GM18526 (cell line): ENCODE measurements around the gene BCAP31.

ENCODE experiments used
- POLR2A ChIP-seq: IDR thresholded peaks from 3 replicates; pipeline ENCODE4 v1.6.1; 2011; ENCODE audit not compliant: insufficient read length; ENCODE audit errors: extremely low read depth

BCAP31 gene

DNA sequence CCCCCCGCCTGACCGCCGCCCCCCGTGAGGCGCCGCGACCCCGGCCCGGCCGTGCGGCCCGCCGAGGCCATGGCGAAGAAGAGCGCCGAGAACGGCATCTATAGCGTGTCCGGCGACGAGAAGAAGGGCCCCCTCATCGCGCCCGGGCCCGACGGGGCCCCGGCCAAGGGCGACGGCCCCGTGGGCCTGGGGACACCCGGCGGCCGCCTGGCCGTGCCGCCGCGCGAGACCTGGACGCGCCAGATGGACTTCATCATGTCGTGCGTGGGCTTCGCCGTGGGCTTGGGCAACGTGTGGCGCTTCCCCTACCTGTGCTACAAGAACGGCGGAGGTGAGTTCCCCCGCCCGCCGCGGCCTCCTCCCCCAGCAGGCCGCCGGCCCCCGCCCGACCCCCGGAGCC is 35.7 kb downstream of the BCAP31 start:
- TF ChIP-seq POLR2A: no peak

DNA sequence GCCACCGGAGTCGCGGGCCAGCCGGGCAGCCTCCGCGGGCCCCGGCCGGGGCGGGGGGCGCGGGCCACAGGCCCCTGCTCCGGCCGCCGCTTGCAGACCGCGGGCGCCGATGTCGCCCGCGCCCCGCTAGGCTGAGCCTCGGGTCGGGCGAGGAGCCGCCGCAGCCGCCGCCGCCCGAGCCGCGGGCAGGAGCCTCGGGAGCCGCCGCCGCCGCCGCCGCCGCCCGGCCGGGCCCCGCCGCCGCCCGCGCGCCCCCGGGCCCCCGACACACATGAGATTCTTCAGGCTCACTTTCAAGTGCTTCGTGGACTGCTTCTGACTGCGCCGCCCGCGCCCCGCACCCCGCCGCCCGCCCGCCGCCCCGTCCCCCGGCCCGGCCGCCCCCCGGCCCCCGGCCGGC is 36.1 kb downstream of the BCAP31 start:
- no peak for TF ChIP-seq POLR2A

DNA sequence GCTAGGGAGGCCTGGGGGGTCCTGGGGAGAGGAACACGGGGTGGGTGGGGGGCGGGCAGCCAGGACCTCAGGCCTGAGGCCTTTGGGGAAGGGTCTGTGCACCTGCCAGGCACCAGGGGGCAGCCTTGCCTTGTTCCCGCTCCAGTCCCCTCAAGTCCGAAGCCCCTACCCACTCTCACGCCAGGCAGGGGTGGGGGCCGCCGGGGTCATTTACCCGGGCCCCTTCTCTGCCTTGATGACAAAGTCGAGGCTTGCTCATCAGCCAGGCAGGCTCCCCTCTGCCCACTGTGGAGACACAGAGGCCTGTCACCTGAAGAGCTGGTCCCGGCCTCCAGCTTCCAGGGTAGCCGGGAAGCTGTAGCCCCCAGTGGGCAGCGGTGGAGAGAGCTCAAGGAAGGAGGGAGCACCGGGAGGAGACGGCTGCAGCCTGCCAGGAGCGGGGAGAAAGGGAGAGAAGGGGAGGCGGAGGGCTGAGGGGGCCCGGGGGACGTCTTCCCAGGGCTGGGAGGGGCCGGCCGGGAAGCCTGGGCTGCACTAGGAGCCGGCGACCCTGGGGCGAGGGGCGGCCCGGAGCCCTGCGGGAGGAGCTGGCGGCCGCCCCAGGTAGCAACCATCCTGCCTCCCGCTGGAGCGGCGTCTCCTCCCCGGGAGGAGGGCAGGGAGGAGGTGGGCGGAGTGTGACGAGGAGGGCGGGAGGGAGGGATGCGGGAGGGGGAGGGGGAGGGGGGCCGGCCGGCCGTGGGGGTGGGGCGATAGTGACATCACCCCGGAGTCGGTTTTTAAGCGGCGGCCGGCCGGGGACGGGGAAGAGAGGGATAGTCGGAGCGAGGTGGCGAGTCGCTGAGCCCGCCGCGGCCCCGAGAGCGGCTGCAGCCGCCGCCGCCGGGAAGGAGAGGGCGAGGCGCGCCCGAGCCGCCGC is 36.8 kb downstream of the BCAP31 start, which contains the start of gene SLC6A8:
TSS of gene SLC6A8 (plus strand) at position 806 of the 919 bp plus-strand sequence. CDS start 649 bp downstream, outside the sequence.
- no peak for TF ChIP-seq POLR2A

DNA sequence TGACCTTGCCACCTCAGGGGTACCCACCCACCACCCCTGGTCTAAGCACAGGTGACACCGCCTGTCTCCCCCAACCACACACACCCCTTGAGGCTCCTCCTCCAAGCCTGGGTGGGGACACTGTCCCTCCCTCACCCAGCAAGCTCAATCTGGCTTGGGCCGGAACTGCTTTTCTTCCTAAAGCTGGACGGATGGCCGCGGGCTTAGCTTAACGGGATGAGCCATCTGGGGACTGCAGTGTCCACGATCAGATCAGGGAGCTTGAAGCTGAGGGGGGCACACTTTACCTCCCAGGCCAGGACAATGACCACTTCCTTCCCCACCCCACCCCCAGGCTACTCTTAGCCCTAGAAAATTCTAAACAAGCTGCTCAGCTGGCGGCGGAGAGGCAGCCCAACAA is 37.5 kb downstream of the BCAP31 start:
- TF ChIP-seq POLR2A: no peak

DNA sequence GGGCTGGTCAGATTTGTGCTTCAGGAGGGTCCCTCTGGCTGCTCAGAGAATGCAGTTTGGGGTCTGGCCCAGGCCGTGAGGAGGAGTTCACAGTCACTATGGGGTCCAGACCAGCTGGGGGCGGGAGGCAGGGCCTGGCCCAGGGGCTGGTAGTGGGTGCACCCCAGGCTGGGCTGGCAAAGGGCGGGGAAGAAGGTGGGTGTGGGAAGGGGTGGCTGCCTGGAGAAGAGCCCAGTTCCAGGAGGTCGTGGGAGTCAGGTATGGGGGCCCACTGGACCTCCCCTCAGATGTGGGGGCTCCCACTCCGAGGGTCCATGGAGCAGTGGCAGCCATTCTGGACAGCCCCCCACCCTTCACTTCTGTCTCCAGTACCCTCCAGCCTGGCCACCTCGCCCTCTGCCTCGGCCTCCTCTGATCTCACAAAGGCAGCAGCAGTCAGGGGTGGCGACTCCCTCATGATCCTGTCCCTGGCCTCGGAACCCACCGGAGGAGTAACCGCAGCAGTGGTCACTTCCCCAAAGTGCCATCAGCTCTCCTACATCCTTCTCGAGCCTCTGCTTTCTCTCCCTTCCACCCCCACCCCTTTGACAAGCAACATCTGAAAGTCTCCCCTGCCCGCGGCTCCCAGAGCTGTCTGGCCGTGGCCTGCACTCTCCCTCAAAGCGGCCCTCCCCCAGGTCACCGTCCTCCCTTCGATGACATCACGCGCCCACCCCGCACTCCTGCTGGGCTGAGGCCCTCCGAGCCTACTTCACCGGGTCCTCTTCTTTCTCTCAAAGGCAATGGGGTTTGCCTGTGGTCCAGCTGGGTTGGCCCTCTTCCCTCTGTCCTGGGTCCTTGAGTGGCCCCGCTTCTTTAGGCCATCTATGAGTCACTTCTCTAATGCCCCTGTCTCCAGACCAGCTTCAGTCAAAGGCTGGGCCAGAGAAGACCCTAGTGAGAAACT is 38.2 kb downstream of the BCAP31 start:
- TF ChIP-seq POLR2A: no peak

DNA sequence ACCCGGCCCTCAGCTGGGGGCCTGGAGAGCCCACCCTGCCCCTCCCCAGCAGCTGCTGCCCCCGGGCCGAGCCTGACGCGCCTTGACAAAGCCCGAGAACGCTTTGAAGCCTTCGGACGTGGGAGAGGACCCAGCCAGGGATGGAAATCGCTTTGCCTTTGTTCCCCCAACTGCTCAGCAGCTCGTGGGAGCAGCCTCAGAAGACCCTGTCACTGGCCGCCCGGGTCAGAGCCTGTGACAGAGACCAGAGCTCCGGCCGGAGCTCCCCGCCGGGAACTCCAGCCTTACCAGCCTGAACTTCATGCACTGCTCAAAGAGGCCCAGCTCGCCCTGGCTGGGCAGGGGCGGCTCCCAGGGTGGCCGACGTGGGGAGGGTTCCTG is 39.0 kb downstream of the BCAP31 start:
- TF ChIP-seq POLR2A: no peak

DNA sequence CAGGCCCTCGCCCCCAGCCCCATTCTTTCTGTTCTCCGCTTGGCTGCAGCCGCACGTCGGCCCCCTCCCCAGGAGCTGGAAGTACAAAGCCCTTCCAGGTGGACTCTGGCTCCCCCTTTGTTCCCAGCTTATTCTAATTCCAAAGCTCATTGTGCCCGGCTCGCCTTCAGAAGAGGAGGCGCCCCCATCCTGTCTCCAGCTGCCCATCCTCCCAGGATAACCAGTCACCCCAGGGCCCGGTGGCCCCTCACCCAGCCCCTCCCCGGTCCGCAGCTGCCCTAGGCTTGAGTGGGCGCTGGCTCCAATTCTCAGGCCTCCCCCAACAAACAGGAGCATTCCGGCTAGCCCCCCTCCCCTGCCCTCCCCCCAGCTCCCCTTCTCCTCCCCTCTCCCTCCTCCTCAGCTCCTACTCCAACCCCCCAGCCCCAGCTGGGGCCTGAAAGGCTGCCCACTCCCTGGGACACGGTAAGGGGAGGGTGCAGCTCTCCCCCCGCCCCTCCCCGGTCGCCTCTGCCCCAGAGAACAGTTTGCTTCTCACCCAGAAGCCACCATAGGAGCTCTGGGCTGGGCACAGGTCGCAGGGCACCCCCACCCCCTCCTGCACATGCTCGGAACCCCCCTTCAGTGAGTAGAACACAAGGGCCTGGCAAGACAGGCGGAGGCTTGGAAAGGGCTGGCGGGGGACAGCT is 39.6 kb downstream of the BCAP31 start:
- no peak for TF ChIP-seq POLR2A

DNA sequence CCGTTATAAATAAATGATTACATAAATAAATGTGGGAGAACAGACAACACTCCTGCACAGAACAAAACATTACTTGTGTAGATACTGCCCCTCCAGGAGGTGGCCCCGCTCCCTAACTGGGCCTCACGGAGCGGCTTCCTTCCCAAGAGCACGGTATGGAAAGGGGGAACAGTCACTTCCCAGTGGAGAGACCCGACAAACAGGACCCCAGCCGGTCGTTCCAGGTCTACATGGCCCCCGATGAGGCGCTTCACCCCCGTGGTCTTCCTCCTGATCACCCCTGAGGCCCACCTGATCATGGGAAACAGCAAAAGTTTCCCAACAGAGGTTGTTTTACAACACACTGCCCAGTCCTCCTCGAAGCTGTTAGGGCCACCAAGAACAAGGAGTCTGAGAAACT is 43.0 kb downstream of the BCAP31 start:
- no peak for TF ChIP-seq POLR2A

DNA sequence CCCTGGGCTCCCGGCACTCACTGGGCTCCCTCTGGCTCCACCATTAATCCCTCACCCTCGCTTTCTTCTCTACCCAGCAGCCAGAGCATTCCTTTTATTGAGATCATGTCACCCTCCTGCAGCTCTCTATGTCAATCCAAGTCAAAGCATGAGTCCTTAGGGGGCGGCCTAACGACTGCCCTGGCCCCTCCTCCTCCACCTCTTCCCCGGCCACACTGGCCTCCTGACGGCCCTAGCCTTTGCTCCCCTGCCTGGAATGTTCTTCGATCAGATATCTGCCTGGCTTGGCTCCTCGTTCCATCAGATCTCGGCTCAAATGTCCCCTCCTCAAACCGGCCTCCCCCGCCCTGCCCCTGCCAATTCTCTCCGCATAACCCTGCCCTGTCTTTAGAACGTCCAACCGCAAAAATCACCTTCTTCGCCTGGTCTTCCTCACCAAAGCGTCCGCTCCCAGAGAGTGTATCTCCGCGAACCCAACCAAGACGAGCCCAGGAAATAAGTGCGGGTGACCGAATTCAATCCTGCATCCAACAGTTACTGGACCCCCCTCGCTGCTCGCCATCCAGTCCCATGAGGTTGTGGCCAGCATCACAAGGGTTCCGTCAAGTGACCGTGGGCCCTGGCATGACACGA is 49.9 kb downstream of the BCAP31 start:
- no peak for TF ChIP-seq POLR2A

DNA sequence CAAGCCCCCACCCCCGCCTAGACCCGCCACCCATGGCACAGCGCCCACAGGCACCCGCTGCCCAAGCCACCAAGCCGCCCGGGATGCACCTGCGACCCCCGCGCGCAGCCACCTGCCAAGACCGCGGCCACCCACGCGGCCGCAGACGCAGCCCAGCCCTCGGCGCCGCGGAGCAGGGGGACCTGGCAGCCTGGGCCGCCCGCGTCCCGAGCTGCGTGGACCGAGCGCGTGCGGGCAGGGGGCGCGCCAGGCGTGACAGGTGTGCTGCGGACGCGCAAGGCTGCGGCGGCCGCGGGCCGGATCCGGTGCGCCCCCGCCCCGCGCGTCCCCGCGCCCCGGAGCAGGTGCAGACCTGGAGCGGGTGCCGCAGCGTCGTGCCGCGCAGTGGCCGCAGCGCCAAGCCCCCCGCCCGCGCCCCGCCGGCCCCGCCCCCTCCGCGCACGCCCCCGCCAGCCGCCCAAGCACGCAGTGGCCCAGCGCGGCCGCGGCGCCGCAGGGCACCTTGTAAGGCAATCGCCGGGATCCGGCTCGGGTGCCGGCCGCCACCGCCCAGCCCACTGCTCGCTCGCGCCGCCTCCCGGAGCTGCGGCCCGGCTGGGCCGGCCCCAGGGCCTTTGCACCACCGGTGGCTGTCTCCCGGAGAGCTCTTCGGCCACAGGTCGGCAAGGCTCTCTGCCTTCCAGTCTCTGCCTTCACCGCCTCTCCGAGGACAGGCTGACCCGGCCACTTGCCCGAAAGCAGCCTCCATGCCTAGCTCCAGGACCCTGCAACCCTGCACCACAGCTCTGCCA is 50.6 kb downstream of the BCAP31 start, which contains the start of gene PNCK:
TSS of gene PNCK (minus strand) at position 386 of the 791 bp plus-strand sequence. CDS start 737 bp downstream, outside the sequence.
- no peak for TF ChIP-seq POLR2A

DNA sequence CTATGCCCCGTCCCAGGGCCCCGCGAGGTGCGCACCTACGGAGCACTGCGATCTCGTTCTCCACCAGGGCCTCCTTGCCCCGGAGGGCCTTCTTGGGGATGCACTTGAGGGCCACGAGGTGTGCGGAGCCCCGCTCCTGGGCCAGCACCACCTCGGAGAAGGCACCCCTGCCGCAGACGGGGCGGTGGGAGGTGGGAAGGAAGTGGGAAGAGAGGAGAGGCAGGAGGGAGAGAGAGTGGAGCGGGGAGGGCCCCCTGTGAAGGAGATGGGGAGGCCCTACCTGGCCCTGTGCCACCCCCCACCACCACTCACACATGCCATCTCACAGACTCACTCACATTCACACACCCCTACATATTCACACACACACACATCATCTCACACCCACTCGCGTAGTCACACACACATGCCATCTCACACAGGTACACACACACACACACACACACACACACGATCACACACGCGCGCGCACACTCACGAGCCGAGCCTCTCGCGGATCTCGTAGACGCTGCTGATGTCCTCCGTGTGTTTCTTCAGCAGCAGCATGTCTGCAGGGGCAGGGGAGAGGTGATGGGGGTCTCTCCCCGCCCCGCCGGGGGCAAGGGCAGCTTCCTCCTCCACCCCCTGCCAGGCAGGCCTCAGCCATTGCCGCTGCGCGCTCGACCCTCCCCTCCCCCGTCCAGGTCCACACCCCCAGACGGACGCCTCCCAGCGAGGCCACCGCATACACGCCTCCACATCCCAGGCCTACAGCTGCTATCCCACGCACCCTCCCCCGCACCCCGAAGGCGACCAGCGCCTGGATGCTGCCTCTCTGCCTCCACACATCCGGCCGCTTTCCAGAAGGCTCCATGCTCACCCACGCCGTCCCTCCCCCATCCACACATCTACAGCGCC is 51.4 kb downstream of the BCAP31 start:
- no peak for TF ChIP-seq POLR2A

DNA sequence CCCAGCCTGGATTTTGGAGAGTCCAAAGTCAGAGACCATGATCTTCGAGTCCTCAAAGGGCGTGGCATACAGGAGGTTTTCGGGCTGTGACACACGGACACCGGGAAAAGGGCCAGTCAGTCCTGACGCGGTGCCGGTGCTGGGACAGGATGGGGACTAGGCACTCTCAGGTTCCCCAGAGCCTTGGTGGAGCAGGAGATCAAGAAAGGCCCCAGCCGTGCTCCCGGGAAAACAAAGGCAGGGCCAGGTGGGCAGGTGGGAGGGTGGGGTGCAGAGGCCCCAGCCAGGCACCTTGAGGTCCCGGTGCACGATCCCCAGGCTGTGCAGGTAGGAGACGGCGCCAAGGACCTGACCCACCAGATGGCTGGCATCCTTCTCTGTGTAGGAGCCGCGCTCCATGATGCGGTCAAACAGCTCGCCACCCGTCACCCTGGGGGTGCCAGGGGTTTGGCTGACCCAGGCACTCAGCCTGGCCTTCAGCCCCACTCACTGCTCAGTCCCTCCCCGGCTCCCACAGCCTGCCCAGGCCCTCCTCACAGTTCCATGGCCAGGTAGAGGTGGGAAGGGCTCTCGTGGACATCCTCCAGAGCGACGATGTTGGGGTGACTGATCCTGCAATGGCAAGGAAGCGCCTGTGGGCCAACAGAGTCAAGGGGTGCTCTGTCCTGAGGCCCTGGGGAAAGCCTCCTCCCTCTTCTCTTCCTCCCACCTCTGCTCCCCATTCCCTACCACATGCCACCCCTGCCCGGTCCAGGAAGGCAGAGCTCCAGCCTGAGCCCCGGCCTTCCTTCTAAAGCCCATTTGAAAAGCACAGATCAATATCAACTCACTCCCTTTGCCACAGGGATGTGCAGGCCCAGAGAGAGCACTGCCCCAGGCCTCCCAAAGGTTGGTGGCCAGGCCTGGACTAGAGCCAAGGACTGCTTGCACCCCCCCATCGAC is 52.3 kb downstream of the BCAP31 start:
- TF ChIP-seq POLR2A: no peak
